ENCODE measurements around the gene AIP.

Gene AIP

GRCh38 chr11:67482827-67483798 lies at the start of gene AIP:
Gene AIP, plus strand, starts transcription at chr11:67483026. Its CDS starts 133 bp downstream, at chr11:67483159.
- peak; percentile 95 for DNase-seq (ENCODE audit: low read depth, low spot score)

- DNase-seq (ENCODE audit: low read depth, low spot score): no peak
Observed at GRCh38 chr11:67433536-67434394, 49.1 kb upstream of the AIP start.

- DNase-seq (ENCODE audit: low read depth, low spot score): no peak
Observed at GRCh38 chr11:67434395-67434881, 48.4 kb upstream of the AIP start.

GRCh38 chr11:67435031-67435726 lies 47.6 kb upstream of the AIP start:
- DNase-seq (ENCODE audit: low read depth, low spot score): no peak

- no peak for DNase-seq (ENCODE audit: low read depth, low spot score)
Observed at GRCh38 chr11:67435727-67436458, 46.9 kb upstream of the AIP start.

- DNase-seq (ENCODE audit: low read depth, low spot score): no peak
Observed at GRCh38 chr11:67436459-67437081, 46.3 kb upstream of the AIP start.

GRCh38 chr11:67437082-67437808 lies 45.6 kb upstream of the AIP start, which contains the start of gene PTPRCAP:
Gene PTPRCAP, minus strand, starts transcription at chr11:67437682. Its CDS starts 63 bp downstream, at chr11:67437619.
- no peak for DNase-seq (ENCODE audit: low read depth, low spot score)

- DNase-seq (ENCODE audit: low read depth, low spot score): no peak
Observed at GRCh38 chr11:67437809-67438157, 45.0 kb upstream of the AIP start.

- peak; percentile 45 for DNase-seq (ENCODE audit: low read depth, low spot score)
Observed at GRCh38 chr11:67438158-67438902, 44.5 kb upstream of the AIP start.

GRCh38 chr11:67439321-67440228 lies 43.3 kb upstream of the AIP start:
- DNase-seq (ENCODE audit: low read depth, low spot score): no peak

- no peak for DNase-seq (ENCODE audit: low read depth, low spot score)
Observed at GRCh38 chr11:67440229-67441097, 42.4 kb upstream of the AIP start.

- DNase-seq (ENCODE audit: low read depth, low spot score): no peak
Observed at GRCh38 chr11:67441098-67441563, 41.7 kb upstream of the AIP start.

GRCh38 chr11:67441731-67442351 lies 41.0 kb upstream of the AIP start:
- DNase-seq (ENCODE audit: low read depth, low spot score): no peak

GRCh38 chr11:67442504-67443404 lies 40.1 kb upstream of the AIP start:
- no peak for DNase-seq (ENCODE audit: low read depth, low spot score)

GRCh38 chr11:67445515-67445914 lies 37.3 kb upstream of the AIP start:
- DNase-seq (ENCODE audit: low read depth, low spot score): no peak

All from activated CD4-positive, CD25-positive, alpha-beta regulatory T cell treated with anti-CD3 and anti-CD28 coated beads, Interleukin-2, amount 50 U/mL, for 16 hours (primary cell).